NCI-H1436 treated with DMSO at 0.1 percent for 48 hours (cell line): ENCODE measurements around the gene DHFR.
A peak's percentile ranks its signal among the peaks of the same experiment; 100 is the strongest.
"Not testable (repeated sequence)": the region's sequence is repeated elsewhere in the genome, so short reads cannot be mapped to it uniquely, and the experiment has no call there.

ENCODE experiments used
- DNase-seq: peaks from one replicate; lab custom pipeline; 2025; lab: John Stamatoyannopoulos, UW

DHFR gene

GRCh38 chr5:80654391-80655230 lies at the start of gene DHFR, which contains the start of gene MSH3:
Gene DHFR, minus strand, starts transcription at chr5:80654983. Its CDS starts 494 bp downstream, at chr5:80654489.
Gene MSH3, plus strand, starts transcription at chr5:80654652. Its CDS starts 76 bp downstream, at chr5:80654728.
- DNase-seq, result peak; percentile 71

DNA sequence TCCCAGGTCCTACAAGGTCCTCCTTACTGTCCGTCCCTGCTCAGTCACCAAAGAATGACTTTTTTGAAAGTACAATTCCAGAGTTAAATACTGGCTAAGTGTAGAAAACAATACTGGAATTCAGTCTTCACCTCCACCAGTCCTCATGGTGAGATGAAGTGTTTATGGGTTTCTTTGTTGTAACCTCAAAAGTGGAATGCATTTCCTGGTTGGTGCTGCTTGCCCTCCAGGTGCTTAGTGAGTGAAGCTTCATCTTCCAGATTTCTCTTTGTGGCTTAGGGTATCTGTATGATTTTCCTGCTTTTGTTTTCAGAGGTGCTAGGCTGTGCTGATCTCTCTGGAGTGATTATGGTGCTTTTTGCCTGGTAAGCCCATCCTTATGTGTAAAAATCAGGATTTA lies 49.4 kb upstream of the DHFR start:
- no peak for DNase-seq

DNA sequence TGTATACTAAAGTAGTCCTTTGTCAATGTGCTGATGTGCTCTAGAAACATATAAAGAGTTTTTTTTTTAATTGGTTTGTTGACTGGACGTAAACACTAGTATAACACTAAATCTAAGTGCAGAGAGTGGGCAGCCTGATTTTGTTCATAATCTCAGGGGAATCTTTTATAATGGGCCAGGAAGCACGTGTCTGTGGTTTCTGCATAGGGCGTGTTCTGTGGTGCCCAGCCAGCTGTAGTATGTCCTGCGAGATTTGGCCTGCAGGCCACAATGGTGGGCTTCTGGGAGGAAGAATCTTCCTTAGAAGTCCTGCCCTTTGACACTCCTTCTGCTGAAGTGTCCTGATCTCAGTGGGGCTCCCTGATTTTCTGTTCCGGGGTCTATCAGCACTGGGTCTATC lies 49.0 kb upstream of the DHFR start:
- no peak for DNase-seq

GRCh38 chr5:80703291-80703690 lies 48.5 kb upstream of the DHFR start:
- no peak for DNase-seq

- no peak for DNase-seq
Measured at GRCh38 chr5:80701597-80701996, 46.8 kb upstream of the DHFR start.

DNA sequence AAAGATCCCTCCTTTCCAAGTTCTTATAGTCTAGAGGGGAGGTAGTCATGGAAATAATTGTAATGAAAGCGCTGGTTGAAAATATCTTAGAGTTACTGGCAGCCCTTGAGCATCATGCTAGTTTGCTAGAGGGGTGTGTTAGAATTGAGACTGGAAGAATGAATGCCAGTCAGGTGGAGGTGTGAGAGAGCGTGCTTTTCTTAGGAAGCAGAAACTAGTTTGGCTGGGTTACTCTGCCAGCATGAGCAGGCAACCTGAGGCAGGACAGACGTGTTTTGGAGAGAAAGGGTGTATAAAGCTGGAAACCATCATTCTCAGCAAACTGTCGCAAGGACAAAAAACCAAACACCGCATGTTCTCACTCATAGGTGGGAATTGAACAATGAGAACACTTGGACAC lies 43.6 kb upstream of the DHFR start:
- no peak for DNase-seq

DNA sequence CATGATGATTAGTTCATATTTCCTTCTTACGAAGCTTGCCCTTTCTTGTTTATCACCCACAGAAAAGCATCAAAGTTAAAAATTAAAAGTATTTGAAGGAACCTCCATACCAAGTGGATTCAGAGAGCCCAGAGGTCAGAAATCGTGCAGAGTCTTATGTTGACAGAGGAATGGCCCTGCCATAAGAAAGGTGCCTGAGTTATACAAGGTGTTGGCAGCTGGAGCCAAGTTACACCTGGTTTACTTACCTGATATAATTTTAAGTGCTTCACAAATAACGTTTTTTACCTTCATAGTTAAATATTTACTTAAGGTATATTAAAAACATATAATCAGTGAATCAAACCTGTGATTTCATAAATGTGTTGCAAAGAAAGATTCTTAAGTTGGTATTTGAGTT lies 42.3 kb upstream of the DHFR start:
- DNase-seq, result no peak

DNA sequence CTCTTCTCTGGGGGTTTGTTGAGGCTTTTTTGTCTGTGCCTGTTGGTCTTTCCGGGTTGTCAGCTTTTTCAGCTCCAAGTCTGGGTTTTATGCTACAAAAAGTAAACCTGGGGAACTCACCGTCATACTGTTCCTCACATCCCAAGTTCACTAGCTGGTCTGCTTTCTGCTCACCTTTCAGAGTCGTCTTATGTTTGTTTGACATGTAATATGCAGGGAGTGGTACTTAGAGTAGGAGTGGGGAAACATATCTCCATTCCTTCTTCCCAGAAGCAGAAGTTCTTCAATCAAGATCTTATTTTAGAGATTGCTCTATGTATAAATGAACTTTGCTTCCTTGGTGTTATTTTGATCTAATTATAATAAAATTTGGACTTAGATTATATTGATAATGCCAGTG lies 41.7 kb upstream of the DHFR start:
- DNase-seq, result no peak

- no peak for DNase-seq
Measured at GRCh38 chr5:80695666-80696065, 40.9 kb upstream of the DHFR start.

GRCh38 chr5:80689627-80690026 lies 34.8 kb upstream of the DHFR start:
- no peak for DNase-seq

GRCh38 chr5:80688648-80689420 lies 34.1 kb upstream of the DHFR start:
- DNase-seq, result no peak

GRCh38 chr5:80686757-80687156 lies 32.0 kb upstream of the DHFR start:
- no peak for DNase-seq

DNA sequence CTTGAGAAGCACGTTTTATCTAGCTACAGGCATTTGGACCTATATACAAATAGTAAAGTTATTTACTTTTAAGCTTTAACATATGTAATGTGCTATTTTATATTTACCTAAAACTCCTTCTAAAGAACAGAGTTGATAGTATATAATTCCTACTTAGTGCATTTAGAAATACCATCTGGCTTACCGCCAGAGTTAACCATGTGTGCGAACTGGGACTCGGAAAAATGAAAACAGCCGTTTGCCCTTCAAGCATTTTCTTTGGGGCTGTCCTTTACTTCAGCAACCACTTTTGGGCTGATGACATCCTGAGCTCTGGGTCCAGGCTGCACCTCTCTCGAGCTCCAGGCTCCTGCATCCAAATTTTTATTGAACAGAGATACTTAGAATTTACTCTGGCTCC lies 21.9 kb upstream of the DHFR start:
- no peak for DNase-seq

- DNase-seq, result peak; percentile 6
Measured at GRCh38 chr5:80672140-80672736, 17.5 kb upstream of the DHFR start.

GRCh38 chr5:80668016-80668969 lies 13.5 kb upstream of the DHFR start:
- no peak for DNase-seq

- no peak for DNase-seq
Measured at GRCh38 chr5:80667384-80667783, 12.6 kb upstream of the DHFR start.

GRCh38 chr5:80665057-80665456 lies 10.3 kb upstream of the DHFR start:
- DNase-seq, result no peak

- no peak for DNase-seq
Measured at GRCh38 chr5:80662108-80662507, 7.3 kb upstream of the DHFR start.

DNA sequence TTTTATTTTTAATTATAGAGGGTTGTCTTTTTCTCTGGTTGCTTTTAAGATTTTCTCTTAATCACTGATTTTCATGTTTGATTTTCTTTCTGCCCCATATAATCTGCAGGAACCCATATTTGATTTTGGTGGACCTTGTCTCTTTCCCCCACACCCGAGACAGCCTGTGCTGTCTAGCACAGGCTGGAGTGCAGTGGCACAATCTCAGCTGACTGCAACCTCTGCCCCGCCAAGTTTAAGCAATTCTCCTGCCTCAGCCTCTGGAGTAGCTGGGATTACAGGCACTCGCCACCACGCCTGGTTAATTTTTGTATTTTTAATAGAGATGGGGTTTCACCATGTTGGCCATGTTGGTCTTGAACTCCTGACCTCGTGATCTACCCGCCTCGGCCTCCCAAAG lies 5.9 kb upstream of the DHFR start:
- DNase-seq, result not testable (repeated sequence)

GRCh38 chr5:80659106-80659505 lies 4.3 kb upstream of the DHFR start:
- no peak for DNase-seq

DNA sequence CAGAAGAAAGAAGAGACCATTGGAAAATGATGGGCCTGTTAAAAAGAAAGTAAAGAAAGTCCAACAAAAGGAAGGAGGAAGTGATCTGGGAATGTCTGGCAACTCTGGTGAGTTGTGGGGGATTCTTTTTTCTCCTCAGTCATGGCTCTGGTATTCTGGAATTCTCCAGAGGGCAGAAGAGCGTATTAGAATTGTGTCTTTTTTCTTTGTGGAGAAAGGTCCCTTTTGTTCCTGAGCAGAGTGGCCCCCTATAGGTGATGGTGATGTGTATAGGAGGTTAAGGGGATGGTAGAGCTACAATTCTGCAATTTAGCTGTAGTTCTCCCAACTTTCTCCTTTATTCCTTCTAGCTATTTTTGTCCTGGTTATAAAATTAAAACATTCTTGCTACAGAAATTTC lies 1.6 kb upstream of the DHFR start:
- no peak for DNase-seq
